ENCODE results near the gene CAMTA1.

DNA sequence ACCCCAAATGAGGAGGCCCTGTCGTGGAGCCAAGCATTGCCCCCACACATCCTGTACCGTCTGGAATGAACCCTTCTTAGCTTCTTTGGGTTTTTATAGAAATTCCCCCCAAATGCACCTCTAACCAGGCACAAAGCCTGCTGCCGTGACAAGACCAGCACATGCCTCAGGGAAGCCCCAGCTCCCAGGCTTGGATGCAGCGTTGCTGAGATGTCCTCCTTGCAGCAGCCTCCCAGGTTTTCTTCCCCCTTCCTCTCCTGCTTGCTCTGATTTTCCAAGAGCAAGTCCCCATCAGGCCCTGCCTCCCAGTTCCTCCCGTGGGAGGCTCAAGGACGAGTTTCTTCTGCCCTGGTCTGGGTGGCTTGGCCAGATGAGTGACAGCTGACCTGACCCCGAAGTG lies 866.8 kb downstream of the CAMTA1 start:
- TF ChIP-seq, protein P1, sequence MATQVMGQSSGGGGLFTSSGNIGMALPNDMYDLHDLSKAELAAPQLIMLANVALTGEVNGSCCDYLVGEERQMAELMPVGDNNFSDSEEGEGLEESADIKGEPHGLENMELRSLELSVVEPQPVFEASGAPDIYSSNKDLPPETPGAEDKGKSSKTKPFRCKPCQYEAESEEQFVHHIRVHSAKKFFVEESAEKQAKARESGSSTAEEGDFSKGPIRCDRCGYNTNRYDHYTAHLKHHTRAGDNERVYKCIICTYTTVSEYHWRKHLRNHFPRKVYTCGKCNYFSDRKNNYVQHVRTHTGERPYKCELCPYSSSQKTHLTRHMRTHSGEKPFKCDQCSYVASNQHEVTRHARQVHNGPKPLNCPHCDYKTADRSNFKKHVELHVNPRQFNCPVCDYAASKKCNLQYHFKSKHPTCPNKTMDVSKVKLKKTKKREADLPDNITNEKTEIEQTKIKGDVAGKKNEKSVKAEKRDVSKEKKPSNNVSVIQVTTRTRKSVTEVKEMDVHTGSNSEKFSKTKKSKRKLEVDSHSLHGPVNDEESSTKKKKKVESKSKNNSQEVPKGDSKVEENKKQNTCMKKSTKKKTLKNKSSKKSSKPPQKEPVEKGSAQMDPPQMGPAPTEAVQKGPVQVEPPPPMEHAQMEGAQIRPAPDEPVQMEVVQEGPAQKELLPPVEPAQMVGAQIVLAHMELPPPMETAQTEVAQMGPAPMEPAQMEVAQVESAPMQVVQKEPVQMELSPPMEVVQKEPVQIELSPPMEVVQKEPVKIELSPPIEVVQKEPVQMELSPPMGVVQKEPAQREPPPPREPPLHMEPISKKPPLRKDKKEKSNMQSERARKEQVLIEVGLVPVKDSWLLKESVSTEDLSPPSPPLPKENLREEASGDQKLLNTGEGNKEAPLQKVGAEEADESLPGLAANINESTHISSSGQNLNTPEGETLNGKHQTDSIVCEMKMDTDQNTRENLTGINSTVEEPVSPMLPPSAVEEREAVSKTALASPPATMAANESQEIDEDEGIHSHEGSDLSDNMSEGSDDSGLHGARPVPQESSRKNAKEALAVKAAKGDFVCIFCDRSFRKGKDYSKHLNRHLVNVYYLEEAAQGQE (IDR thresholded peaks at IDR 0.05; ENCODE audit: low read depth, low read length): no peak
- TF ChIP-seq NFIC (IDR thresholded peaks at IDR 0.05; ENCODE audit: borderline replicate concordance): no peak
- TF ChIP-seq, protein P2, sequence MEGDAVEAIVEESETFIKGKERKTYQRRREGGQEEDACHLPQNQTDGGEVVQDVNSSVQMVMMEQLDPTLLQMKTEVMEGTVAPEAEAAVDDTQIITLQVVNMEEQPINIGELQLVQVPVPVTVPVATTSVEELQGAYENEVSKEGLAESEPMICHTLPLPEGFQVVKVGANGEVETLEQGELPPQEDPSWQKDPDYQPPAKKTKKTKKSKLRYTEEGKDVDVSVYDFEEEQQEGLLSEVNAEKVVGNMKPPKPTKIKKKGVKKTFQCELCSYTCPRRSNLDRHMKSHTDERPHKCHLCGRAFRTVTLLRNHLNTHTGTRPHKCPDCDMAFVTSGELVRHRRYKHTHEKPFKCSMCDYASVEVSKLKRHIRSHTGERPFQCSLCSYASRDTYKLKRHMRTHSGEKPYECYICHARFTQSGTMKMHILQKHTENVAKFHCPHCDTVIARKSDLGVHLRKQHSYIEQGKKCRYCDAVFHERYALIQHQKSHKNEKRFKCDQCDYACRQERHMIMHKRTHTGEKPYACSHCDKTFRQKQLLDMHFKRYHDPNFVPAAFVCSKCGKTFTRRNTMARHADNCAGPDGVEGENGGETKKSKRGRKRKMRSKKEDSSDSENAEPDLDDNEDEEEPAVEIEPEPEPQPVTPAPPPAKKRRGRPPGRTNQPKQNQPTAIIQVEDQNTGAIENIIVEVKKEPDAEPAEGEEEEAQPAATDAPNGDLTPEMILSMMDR (IDR thresholded peaks at IDR 0.05): no peak
- TF ChIP-seq FOXJ3 (CRISPR knock-in tag; IDR thresholded peaks at IDR 0.05): no peak
- no peak for TF ChIP-seq MEF2A (IDR thresholded peaks at IDR 0.05; ENCODE audit: borderline replicate concordance, low read depth)
- TF ChIP-seq MXI1 (IDR thresholded peaks at IDR 0.05; ENCODE audit: low read depth, low read length): no peak
- TF ChIP-seq EP300 (IDR thresholded peaks at IDR 0.05; ENCODE audit: borderline replicate concordance in 1 of 2, low read depth in 1 of 2, low read length in 1 of 2): no peak
- TF ChIP-seq JUND (IDR thresholded peaks at IDR 0.05): no peak
- no peak for TF ChIP-seq FOXM1 (IDR thresholded peaks at IDR 0.05; ENCODE audit: low read depth)
- no peak for TF ChIP-seq POLR2AphosphoS5 (IDR thresholded peaks at IDR 0.05; ENCODE audit: low read depth, low read length)
- TF ChIP-seq YY1 (IDR thresholded peaks at IDR 0.05; ENCODE audit: low read depth): no peak
- TF ChIP-seq, protein P3, sequence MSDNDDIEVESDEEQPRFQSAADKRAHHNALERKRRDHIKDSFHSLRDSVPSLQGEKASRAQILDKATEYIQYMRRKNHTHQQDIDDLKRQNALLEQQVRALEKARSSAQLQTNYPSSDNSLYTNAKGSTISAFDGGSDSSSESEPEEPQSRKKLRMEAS (IDR thresholded peaks at IDR 0.05; ENCODE audit: low read depth): no peak
- TF ChIP-seq GABPA (IDR thresholded peaks at IDR 0.05; ENCODE audit: low read depth): no peak
